Activated naive CD4-positive, alpha-beta T cell (primary cell): ENCODE data around the gene COL8A2.

Source experiments
- DNase-seq, 4 experiments: peaks; one replicate each; lab custom pipeline; 2025; lab: John Stamatoyannopoulos, UW

The COL8A2 gene

DNA sequence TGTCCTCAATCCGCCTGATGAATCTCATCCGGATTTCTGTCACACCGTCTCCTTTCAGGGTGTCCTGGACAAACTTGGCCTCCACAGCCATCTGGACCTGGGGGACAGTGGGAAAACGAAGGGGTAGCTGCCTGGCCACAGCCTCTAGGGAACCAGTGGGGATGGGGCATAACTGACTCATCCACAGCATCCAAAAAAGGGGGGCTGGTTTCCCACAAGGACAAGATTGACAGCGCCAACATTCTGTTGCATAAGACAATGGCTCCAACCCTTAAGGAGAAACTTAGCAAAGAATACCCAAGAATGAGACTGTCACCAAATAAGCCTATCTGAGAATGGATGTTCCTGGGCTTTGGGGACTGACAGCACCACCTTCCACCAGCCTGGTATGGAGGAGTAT is 12.2 kb upstream of the COL8A2 start:
- DNase-seq = no peak

DNA sequence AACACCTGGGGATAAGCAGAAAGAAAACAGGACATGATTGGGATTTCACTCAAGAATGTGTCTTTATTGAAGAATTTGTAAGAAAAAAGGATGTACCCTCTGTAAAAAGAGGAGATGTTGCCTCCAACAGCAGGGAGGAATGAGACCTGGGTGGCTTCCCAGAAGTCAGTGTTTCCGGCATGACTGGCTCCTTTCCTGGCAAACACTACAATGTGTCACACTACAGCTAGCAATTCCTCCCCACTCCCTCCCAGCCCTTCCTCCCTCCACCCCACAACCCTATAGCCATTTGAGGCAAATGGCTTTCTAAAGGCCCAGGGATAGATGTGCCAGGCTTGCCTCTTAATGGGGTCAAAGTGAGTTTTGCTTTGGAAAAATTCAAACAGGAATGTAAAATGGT is 11.5 kb upstream of the COL8A2 start:
- DNase-seq = no peak

- no peak for DNase-seq
Observed at GRCh38 chr1:36135796-36136195, 10.8 kb upstream of the COL8A2 start.

GRCh38 chr1:36135330-36135667 is 10.3 kb upstream of the COL8A2 start:
- DNase-seq = no peak

DNA sequence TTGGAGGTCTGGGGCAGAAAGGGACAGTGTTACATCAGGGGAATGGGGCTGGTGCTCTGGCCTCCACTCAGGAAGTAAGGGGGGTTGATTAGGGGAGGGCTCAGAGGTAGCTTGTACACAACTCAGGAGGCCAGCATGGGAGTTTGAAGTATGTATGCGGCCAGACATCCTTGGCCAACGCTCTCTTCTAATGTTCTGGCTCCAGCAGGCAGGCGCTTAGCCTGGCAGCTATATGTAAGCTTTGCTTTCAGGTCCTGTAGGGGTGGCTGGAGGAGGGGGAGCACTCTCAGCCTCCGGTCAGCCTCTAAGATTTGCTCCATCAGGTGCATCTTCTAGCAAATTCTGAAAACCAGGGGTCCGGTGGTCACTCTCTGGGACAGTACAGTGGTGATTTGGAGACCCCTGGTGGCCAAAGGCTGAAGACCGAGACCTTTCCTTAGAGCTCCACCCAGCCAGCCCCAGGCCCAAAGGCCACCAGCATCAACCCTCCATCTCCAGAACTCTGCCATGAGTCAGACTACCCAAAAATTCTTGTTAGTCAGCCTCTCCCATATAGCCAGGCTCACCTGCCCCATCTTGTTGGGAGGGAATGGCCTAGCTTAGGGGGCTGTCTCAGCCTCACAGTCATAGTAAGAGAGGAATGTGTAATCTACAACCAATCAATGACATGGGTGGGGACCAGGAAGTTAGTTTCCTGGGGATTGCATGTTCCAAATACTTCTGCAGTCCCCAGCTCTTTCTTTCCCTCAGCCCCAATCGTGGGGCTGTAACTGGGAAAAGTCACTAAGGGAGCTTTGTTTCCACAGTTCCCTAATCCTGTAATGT is 9.7 kb upstream of the COL8A2 start:
- DNase-seq = peak in 1 of 4 experiments; percentile 9

- DNase-seq = no peak
Observed at GRCh38 chr1:36134031-36134430, 9.0 kb upstream of the COL8A2 start.

DNA sequence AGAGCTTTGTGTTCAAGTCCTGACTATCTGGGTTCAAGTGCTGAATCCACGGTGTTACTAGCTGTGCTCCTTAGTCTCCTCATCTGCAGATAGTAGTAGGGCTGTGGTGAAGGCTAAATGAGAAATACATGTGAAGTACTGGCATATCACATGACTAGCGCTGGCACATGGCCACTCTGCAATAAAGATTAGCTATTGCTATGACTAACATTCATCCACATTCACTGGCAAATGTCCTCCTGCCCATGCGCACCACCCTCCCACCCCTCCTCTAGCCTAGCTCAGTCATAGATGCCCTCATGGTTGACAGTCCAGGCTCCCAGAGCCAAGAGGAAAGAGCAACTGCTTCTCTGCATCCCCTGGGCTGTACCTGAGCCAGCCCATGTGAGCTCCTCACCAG is 8.5 kb upstream of the COL8A2 start:
- DNase-seq = no peak

- DNase-seq = no peak
Observed at GRCh38 chr1:36132029-36132428, 7.0 kb upstream of the COL8A2 start.

DNA sequence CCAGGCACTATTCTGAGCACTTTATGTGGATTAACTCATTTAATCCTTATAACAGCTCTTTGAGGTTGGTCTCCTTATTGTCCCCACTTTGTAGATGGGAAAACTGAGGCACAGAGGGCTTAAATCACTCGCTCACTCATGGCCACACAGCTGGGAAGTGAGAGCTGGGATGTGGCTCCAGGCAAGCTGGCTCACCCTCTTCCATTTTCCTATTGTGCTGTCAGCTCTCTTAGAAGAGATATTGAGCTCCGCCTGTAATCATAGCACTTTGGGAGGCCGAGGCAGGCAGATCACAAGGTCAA is 3.8 kb upstream of the COL8A2 start:
- DNase-seq = no peak

GRCh38 chr1:36128126-36128904 is 3.3 kb upstream of the COL8A2 start:
- DNase-seq = no peak

DNA sequence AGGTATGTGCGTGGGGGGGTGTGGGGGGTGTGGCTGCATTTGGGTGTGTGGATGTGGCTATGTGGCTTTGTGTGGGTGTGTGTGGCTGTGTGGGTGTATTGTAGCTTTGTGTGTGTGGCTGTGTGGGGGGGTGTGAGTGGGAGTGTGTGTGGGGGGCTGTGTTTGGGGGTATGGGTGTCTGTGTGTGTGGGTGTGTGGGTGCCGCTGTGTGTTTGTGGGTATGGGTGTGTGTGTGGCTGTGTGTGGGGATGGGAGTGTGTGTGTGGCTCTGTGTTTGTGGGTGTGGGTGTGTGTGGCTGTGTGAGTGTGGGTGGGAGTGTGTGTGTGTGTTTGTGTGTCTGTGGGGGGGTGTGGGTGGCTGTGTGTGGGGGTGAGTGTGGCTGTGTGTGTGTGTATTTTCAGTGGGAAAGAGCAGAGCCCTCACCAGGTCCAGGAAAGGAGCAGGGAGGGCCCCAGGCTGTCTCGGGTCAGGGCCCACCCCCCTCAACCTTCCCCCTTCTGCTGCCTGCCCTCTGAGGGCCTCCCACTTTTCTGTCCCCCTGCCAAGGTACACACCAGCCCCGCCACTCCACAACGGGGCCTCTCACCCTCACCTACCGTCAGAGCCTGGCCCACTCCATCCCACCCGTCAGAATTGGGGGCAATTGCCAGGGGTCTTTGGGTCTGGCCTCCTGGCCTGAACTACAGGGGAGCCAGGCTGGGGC is 1.9 kb upstream of the COL8A2 start:
- DNase-seq = no peak

DNA sequence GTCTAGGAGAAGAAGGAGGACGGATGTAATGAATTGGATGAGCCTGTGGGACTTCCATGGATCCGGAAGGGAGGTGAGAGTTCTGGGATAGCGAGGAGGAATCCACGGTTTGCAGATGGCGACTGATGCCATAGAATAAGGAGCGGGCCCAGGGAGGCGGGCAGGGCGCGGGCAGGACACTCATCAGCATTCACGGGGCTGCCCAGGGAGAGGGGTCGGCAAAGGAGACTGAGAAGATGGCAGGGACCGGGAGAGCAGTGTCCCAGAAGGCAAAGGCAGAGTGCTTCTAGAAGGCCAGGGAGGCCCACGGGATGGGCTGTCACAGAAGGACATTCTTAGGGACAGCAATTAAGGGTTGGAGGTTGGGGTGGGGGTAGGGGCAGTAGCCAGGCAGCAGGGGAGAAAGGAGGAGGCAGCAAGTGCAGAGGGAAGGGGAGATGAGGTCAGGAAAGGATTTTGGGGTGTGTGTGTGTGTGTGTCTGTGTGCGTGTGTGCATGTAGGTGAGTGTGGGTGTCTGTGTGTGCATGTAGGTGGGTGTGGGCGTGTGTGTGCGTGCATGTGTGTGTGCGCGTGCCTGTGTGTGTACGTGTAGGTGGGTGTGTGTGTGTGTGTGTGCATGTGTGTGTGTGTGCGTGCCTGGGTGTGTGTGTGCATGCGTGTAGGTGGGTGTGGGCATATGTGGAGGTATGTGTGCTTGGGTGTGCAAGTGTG is 1.1 kb upstream of the COL8A2 start:
- DNase-seq = no peak

DNA sequence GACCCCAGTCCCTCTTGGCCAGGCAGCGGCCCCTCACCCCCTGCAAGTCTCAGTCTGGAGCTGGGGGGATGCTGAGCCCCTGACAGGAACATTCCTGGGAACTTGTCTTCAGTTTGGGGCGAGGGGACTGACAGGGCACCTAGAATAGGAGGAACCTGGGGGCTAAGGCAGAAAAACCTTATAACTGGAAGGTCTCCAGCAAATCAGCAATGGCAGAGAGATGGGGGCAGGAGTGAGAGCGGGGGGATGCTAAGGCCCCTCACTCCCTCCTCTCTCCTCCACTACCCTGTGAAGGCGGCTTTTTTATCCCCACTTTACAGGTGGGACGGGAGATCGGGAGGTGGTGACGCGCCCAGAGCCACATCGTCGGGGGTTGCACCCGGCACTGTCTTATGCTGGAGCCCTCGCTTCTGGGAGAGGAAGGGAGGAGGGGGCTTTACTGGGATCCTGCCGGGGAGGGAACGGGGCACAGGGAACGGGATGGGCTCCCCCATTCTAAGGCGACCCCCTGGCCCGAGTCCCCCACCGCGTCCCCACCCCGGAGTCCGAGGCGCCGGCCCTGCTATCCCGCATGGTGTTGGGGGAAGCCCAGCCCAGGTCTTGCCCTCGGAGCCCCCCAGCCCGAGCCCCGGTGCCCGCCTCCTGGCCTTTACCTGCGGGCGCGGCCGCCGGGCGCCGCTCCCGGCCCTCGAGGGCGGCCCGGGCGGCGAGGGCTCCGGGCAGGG is 456 bp downstream of the COL8A2 start:
- DNase-seq = no peak

DNA sequence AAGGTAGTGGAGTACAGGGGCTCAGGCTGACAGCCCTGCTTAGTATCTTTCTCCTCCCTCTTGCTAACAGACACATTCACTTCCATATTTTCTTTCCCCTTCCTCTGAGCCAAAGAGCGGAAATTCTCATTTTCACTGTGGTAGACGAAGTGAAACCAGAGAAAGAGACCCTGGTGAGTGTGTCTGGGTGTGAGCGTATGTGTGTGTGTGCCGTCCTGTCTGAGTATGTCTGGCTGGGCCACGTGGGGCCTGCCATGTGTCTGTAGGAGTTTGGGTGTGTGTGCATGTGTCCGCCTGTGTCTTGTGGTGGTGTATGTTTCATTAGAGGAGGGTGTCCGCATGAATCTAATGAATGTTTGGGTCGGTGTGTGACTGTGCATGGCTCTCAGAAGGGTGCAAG is 1.7 kb downstream of the COL8A2 start:
- no peak for DNase-seq

GRCh38 chr1:36122062-36123030 is 2.7 kb downstream of the COL8A2 start:
- no peak for DNase-seq

DNA sequence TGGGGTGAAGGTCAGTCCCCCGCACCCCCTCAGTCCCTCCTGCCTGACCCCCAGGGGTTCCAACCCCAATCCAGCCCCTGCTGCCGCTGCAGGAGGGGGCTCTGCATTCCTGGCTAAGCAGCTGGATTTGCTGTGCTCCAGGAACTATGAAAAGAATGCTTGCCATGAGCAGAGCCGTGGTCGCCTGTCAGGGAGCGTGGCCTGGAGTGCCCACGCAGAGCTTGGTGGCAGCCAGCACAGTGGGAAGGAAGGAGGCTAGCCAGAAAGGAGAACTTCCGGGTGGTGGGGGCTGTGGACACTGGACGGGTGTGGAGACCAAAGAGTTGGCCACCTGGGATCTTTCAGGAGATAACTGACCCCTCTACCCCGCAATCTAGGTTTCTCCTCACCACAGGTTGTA is 5.6 kb downstream of the COL8A2 start:
- DNase-seq = no peak

DNA sequence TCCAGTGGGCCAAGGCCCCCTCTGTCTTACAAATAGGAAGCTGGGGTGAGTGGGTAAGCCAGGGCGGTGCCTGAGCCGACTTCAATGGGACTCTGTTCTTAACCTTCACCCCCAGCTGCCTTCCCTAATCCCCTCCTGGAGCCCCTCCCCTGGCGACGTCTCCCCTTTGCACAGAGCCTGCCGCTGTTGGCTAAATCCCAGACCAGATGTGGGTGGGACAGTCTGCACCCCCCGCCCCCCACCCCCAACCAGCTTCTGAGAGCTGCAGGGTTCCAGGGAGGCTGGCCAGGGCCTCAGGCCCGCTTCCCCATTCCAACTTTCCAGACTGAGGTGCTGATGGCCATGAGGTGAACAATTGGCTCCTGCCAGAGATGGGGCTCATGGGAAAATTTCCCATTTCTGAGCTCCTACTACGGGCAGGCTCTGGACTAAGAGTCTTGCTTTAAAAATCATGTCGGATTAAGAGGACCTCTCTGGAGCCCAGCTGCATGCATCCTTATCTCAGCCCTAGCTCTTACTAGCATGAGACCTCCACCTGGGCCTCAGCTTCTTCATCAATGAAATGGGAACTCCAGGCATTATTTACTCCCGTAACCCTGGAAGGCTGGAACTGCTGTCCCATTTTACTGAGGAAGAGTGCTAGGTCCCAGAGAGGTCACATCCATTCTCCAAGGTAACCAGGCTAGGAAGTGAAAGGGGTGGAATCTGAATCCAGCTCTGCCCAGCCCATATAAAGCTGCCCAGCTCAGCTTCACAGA is 6.4 kb downstream of the COL8A2 start:
- no peak for DNase-seq

DNA sequence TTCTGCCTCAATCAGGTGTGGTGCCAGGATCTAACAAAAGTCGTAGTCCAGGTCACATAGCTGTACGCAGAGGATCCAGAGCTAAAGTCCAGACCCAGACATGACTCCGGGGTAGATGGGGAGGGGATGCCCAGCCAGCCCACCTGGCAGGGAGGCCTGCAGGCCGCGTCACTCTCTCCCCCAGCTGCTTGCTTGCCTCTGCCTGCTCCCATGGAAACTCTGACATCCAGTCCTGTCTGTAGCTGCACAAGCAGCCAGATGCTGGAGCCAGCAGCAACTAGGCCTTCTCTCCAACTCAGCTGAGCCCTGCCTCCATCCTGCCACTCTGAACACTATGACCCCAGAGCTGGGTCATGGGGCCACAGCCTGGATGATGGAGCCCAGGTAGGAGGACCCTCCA is 8.1 kb downstream of the COL8A2 start:
- no peak for DNase-seq

GRCh38 chr1:36115931-36116330 is 9.1 kb downstream of the COL8A2 start:
- DNase-seq = no peak

- no peak for DNase-seq
Observed at GRCh38 chr1:36115200-36115669, 9.8 kb downstream of the COL8A2 start.
